Measurements from ENCODE around the gene TFF2.

TFF2 gene

DNA sequence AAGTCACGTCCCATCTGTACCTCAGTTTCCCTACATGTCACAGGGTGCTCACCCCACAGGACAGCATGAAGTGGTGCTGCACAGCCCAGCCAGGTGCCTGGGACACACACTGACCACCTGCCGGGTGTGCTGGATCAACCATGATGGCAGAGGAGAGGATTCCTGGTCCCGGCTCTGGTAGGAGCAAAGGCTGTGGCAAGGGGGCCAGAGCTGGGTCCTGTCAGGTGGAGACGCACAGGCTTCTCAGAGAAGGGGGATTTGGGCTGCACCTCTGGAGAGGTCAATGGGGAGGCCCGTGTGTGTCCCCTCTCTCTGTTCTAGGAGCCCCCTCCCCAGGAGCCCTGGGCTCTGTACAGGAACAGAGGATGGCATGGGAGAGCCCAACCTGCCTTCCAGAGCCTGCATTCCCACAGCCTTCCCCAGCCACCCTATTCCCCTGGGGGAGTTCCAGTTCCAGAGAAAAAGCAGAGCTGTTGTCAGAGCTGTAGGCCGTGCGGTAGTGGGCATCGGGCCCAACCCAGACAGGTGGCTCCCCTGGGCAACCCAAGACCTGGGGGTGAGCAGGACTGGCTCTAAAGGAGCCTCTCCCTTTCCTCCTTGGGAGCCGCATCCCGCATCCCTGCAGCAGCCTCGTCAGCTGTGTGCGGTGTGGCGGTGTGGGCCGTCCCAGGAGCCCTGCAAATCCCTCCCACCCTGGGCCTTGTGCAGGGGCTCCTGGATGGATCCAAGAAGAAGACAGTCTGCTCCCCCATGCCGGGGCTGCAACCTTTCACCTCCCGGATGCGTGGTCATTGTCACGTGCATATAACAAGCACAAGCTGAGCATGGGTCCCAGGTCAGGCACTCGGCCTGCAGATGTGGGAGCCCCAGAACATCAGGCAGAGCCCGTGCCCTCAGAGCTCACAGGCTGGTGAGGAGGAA, 32.7 kb downstream of the TFF2 start:
- DNase-seq = no peak

DNA sequence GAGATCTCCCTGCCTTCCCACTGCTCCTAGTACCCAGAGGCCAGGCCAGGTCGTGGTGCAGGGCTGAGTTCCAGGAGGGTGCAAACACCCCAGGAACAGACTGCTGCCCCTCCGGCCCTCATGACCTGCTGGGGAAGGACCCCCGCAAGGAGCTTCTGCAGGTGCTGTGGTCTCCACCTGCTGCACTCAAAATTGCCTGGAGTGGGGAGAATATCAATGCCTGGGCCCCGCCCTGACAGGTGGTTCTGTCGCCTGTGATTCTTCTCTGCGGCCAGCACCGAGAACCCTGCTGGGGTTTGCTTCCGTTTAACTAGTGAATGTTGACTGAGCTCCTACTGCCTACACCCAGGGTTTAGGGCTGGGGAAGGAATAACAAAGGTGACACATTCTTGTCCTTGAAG, 33.5 kb downstream of the TFF2 start:
- DNase-seq = no peak

DNA sequence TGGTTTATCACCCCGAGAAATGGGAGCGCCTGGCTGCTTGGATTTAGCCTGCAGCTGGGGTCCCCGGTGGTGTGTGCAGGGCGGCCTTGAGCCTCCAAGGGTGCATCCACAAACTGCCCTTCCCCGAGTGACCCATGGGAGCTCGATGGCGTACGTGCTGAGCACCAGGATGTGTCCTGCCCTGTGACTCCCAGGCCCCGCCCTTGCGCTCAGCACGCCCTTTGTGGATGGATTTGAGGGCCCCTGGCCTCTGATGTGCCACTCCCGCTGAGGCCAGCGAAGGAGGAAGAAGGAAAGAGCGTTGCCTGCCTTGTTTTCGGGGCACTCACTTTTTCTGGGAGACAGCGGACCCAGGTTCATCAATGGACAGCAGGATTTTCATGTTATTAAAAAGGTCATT, 33.9 kb downstream of the TFF2 start:
- DNase-seq = no peak

DNA sequence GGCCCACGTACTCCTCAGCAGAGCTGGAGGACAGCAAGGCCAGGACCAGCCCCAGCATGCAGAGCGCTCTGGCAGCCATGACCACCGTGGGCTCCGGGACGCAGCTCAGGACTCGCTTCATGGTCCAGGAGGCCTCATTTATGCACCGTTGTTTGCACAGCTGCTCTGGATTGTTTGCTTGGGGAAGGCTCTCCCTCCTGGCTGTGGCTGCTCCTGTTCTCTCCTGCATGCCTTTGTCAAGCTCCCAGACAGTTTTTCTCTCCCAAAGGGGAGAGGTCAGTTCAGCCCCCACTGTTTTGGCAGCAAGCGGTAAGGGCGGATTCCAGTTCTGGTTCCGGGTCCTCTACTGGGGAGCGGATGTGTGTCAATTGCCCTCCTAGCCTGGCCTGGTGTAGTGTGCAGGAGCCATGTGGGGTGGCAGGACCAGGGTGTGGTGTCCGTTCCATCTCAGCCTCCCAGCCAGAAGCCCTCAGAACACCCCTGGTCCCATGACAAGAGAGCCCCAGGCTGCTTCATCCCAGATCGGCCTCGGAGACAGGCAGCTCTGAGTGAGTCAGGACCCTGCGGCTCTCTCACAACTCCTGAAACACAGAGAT, 35.4 kb downstream of the TFF2 start, which contains the start of gene TFF3:
Gene TFF3 (minus strand): TSS at position 114 of the 596 bp plus-strand sequence. CDS start 35 bp downstream, at position 79.
- DNase-seq = no peak

DNA sequence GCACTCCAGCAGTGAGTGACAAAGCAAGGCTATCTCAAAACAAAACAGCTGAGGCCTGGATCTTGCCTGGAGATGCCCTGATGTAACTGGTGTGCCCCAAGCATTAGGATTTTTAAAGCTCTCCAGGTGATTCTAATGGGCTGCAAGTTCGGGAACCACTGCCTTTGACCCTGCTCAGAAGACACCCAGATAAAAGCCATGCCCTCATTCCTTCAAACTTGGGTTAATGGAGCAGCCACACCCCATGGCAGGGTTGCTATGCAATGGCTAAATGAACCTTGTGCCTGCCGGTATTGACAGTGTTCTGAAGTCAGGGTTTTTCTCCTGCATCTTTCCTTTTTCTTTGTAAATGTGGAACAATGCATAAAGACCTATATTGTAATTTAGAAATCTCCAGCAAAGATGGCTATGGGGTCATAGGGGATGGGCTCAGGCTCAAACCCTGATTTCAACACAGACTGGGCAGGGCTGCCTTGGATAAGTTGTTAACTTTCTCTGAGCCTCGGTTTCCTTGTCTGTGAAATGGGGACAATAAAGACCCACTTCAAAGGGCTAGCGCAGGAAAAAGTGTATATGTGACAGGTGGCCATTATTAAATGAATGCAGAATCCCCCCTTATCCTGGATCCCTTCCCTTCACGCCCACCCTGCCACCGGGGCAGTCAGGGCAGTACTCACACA, 36.0 kb downstream of the TFF2 start:
- no peak for DNase-seq

DNA sequence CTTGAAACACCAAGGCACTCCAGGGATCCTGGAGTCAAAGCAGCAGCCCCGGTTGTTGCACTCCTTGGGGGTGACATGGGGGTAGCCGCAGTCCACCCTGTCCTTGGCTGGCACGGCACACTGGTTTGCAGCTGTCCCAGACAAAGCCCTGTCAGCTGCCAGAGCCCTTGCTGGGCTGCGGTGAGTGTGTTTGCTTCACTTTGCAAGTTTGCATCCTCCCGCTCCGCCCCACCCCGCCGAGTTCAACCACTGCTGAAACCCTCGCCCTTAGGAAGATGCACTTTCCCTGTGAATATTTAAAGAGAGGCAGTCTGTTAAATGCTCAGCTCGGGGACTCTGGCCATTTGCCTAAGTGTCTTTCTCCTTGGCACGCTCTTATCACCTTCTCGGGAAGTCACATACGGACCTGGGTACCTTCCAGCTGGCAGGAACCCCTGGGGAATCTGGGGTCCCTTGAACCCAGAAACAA, 37.3 kb downstream of the TFF2 start:
- DNase-seq = no peak

DNA sequence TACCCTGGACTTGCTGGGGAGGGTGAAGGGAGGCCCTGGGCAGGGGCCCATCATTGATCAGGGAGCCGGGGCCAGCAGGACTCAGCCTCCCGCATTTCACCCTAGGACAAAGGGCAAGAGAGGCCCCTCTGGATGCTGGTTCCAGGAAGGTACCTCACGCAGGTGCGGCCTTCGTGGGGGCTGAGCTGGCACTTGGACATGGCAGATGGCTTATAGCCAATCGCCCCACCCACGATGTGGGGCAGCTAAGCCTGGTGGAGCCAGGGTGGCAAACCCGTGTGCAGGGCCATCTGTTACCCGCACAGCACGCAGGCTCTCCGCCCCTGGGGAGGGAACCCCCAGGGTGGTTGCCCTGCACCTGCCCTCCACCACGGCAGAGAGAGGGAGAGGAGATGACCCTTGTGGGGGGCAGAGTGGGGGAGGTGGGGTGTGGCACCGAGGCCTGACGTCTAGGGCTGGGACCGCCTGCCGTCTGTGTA, 38.1 kb downstream of the TFF2 start:
- no peak for DNase-seq

DNA sequence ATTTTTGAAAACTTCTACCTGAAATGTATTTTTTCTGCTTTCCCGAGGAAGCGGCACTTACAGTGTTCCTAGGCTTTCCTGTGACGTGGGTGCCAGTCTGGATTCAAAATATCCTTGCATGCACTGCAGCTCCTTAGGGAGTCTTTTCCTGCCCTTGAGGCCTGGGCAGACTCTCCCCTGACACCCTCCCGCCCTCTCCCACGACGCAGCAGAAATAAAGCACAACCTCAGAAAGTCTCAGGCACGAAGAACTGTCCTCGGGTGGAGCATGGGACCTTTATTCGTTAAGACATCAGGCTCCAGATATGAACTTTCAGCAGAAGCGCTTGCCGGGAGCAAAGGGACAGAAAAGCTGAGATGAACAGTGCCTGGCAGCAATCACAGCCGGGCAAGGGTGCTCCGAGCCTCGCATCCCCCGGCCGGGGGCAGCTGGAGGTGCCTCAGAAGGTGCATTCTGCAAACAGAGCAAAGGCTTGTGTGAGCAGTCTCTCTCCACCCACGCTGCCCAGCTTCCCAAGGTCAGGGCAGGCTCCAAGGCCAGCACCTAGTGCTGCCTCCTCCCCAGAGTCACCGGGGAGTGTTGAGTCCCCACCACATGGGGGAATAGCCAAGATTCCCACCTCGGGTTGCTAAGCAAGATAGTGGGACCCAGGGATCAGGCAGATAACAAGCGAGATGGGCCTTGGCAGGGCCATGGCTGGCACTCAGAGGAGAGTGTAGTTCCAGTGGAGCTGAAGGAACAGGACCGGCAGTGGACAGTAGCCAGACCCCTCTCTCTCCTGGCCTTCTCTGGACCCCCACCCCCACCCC, 38.8 kb downstream of the TFF2 start:
- no peak for DNase-seq

DNA sequence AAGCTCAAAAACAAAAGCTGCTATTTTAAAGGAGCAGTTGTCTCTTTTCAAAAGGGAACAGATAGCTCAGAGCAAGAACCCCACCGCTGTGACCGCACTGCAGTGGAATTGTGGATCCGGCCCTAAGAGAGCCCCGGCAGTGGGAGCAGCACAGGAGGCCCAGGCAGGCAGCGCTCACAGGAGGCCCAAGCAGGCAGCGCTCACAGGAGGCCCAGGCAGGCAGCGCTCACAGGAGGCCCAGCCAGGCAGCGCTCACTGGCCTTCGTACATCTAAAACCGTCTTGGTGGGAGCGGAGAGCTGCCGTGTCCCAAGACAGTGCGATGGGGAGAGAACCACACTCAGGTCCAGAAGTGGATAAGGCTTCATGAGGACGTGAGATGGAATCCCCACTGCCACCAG, 39.6 kb downstream of the TFF2 start:
- no peak for DNase-seq

DNA sequence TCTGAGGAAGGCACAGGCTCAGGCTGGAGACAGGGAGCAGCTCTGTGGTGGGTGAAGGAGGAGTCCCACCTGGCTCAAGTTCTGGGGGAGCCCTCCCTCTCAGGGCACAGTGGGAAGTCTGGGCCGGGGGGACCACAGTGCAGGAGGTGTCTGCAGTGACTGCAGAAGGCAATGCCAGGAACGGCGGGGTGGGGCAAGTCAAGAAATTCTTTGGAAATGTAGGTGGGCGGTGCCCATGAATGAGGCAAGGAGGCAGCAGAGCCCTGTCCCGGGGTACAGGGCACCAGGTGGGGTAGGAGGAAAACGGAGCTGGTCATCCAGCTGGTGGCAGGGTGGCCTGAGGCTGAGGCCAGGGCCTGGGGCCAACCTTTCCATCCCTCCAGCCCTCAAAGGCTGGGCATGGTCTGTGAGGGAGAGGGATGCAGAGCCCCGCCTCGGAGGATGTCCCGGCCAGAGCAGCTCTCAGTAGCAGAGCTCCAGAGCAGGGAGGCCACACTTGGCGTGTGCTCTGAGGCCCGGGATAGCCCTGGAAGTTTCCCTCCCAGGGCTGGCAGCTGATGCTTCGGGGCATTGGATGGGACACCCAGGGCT, 40.3 kb downstream of the TFF2 start:
- DNase-seq = no peak

DNA sequence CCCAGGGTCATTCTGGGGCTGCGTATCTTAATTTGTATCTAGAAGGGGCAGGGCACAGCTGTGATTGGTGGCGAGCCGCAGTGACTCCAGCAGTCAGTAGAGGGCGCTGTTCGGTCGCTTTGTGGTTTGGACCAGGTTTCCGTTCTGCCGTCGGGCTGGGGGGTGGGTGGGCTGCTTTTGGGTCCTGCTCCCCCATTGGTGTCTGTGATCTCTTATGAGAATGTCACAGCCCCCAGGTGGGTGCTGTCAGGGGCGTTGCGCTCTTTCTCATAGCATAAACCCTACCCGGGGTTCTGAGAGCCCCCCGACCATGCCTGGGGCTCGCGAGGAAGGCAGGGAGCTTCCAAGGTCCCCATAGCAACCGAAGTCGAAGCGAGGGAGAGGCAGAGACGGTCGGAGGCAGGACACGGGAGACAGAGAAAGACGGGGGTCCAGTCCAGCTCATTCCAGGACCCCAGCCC, 41.0 kb downstream of the TFF2 start:
- DNase-seq = peak; percentile 21

DNA sequence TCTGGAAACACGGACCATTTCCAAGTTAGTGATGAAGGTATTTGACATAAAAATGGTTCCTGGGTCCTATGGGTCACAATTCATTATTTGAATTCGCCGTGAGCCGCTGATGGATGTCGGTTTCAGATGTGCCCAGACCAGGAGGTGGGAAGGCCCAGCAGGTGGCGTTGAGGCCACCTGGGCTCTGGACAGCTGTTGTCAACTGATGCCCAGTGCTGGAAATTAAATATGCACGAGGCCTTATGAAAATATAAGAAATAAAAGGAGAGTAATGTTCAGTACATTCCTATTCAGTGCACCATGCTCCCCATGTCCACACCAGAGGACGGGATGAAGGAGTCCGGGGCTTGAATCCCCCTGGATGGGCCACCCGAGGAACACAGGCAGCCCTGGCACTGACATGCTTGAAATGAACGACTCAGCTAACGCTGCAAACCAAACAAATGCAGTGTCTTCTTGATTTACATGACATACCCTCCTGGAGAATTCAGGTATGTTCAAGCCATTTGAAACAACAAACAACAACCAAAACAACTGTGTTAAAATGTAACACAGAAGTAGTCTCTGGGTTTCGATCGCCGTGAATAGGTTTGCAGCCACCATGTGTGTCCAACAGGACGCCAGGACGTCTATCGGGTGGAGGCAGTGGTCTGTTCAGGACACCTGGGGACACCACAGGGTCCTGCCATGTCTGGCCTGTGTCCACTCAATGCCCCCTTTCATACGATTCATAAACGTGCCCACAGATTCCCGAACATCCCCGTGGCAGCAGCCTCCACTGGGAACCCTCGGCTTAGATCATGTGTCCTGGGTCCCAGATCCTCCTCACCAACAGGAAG, 41.7 kb downstream of the TFF2 start:
- DNase-seq = no peak

DNA sequence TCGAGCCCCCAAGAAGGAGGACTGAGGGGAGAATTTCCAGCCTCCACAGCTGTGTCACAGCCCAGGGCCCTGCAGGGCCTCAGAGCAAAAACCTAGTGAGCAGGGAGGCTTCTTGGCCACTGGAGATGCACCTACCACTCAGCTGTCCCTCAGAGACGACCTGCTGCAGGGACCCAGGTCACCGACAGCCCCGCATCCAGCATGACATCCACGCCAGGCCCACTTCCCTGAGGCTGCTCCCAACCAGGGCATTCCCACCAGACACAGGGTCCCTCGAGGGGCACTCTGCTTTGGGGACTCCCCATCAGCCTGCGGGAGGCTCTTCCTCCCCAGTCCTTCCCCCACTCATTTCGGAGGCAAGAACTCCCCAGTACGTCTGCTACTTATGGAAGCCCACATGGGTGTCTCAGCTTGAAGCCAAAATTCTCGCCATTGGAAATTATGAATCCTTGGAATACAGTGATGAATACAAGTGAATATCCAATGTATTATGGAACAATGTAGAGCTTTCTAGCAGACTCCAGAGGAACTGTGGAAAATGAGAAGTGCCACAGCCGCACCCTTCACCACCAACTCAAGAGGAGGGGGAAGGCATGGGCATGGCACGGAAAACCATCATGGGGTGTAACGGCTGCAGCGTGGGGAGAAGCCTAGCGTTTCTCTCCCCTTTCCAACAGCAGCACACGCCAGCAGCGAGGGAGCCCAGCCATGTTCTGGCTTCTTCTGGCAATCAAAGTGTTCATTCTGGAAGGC, 42.5 kb downstream of the TFF2 start:
- no peak for DNase-seq

DNA sequence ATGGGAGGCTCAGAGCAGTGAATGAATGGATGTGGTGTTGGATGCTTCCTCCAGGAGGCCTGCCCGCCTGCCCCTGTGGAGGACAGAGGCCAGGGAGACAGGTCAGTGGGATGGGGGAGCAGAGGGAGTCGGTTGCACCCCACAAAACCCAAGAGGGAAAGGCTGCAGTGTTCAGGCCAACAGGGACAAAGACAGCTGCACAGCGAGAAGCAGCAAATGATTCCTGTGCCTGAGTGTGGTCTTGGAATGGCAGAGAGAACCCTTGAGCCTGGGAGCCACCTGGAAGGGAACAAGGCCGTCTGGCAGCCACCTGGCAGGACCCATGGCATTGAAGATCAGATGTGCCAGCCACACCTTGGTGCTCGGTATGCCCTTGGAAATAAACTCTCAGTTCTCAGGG, 43.7 kb downstream of the TFF2 start:
- DNase-seq = no peak

DNA sequence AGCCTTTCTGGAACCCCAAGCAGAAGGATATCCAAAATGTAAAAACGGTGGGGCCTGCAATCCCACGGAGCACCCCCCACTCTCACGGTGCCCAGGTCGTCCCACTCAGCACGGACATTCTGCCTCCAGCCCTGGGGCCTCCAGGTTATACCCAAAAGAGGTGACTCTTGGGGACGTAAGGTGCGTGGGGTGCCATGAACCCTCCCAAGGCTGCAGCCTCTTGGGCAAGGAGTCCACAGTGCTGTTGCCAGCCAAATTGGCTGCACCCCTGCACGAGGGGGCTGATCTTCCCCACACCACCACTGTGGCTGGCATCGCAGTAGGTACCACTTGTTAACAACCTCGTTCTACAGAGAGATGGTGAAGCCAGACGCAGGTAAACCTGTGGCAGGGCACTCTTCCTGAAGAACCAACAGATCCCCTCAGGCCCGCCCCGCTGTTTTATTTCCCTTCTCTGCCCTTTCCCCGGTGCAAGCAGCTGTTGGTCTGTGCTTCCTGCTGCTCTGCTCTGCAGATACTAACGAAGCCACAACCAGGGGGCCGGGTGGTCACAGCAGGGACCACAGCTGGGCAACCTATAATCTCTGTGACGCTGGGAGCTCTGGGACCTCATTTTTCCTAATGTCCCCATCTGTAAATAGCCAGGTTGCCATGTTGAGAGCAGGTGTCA, 44.3 kb downstream of the TFF2 start:
- no peak for DNase-seq

DNA sequence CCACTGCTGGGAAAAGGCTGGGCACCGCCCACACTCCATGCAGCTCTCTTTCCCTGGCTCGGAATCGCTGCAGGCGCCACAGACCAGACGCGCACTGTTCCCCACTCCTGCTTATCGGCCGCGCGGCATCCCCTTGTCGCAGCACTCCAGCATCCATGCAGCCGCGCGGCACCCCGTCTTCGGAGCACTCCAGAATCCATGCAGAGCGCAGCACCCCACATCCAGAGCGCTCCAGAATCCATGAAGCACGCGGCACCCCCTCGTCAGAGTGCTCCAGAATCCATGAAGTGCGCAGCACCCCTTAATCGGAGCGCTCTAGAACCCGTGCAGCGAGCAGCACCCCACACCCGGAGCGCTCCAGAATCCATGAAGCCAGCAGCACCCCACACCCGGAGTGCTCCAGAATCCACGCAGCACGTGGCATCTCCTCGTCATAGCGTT, 45.1 kb downstream of the TFF2 start:
- no peak for DNase-seq

DNA sequence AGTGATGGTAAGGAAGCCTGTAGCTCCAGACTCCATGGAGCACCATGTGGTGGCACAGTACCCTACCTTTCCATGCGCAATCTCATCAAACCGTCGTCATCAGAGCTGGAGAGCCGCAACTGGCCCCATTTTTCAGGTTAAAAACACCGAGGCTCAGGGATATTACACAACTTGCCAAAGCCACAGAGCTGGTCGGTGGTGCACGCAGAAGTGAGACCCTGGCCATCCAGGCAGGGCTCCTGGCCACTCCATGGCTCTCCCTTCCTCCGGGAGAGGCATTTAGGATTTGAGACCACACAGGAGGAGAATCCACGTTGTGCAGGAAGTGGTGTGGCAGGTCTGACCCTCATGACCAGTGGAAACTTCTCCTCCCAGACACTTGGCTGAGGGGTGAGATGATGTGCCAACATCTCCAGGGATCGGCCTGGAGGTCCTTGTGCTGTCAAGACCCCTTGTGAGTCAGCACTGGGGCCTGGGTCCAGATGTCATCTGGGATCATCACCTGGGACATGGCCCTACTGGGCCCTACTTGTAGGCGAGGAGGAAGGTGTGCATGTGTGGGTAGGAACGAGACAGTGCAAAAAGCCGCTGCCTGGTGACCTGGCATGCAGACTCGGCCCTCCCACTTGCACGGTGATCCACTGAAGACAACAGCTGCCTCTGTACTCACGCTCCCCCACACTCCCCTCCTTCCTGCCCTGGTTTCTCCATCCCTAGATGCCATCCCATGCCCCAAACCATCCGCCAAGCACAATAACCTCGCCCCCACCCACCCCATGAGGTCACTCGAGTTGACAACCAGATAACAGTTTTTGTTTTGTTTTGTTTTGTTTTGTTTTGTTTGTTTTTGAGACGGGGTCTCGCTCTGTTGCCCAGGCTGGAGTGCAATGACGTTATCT, 46.0 kb downstream of the TFF2 start:
- DNase-seq = no peak

DNA sequence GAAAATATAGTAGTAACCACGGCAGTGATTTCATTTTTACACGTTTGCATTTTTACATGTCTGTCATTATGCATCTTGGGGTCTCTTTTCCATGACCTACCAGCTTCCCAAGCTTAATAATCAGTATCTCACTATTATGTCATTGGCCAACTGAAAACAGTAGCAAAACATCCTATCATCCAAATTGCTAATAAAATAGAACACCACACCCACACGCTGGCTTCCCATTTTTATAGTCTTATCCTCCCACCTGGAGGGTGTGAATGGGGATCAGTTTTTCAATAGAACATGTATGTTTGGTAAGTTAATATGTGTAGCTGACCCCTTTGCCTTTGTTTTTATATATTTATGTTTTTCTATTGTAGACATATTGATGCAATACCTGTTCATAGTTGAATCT, 47.4 kb downstream of the TFF2 start:
- DNase-seq = no peak

DNA sequence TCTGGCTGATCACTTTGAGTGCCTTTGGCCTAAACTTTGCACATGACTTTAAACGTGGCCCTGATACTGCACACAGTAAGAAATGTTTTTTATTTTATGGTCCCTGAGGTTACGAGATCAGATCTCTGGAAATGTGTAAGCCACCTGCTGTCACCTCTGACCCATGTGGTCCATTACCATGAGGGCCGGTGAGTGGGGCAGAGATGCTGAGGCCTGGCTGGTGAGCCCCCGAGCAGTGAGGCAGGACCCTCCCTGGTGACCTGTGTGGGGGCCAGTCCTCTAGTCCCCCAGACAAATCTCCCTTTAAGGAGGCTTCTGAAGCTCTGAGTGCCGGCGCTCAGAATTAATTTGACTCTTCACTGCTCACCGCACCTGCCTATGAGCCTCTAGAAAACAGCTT, 48.0 kb downstream of the TFF2 start:
- DNase-seq = no peak

All from EL (cell line).